ENCODE measurements around the gene PLXNA4.

GRCh38 chr7:132108563-132108962 is 467.7 kb downstream of the PLXNA4 start:
- no peak for TF ChIP-seq CTCF (IDR thresholded peaks at IDR 0.05)
- TF ChIP-seq POLR2A (IDR thresholded peaks at IDR 0.05), result no peak
